ENCODE data around the gene KLHDC4. TPM values are rescaled to one million over a fixed set of nuclear protein-coding genes. Genes with fewer than 3 reads are reported as not detected.

The KLHDC4 gene
- total and polyA plus RNA-seq, 9 of the 15 experiments (the other 6 are each of a cell fraction or from before 2014, with no cell fraction given): 1.3 to 68.1 (median 32.8) TPM

DNA sequence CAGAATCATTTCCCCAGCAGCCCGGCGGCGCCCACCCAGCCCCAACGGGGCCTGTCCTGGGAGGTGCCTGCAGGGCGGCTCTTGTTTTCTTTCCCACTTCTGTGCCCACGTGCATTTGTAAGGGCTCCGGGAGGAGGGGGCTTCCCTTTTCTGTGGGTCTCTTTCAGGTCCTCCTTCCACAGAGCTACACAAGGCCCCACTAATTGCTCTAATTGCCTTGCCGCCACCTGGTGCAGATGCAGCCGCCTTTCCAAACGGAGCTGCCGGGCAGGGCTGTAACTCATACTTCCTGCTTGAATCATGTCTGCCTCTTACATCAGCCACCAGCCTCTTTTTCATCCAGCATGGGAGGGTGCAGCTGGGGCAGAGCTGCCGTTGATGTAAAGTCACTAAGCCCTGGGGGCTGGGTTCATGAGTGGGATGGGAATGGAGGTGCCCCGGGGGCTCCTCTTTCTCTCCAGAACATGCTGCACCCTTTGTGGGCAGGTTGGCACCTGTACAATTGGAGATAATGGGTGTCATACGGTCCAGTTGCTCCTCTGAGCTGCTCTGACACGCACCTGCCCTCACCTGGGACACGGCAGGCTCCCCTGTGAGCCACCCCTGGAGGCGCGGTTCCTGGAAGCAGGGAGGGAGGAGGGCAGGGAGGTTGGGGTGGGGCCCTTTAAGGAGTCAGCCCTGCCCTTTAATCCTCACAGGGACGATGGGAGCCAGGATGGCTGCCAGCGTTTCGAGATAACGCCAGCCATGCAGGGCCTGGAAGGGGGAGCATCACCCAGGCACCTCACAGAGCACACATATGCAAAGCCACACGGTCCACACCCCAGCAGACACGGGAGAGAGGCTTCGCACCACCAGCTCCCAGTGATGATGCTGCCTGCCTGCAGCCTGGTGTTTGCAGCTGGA lies 41.1 kb upstream of the KLHDC4 start (continued):
- TF ChIP-seq U2AF1 (optimal IDR thresholded peaks at IDR 0.05; ENCODE audit: low read depth, low read length): no peak
- TF ChIP-seq CCAR2 (IDR thresholded peaks at IDR 0.05; ENCODE audit: low read depth, low read length): no peak
- no peak for TF ChIP-seq DDX20 (tag; IDR thresholded peaks at IDR 0.05; ENCODE audit: low read depth)
- TF ChIP-seq ZNF23 (CRISPR knock-in tag; IDR thresholded peaks at IDR 0.05): no peak
- no peak for TF ChIP-seq ZNF436 (CRISPR knock-in tag; IDR thresholded peaks at IDR 0.05)
- peak; percentile 38; the same call in 1 of the 2 replicates for TF ChIP-seq JUN (IDR thresholded peaks at IDR 0.05; ENCODE audit: borderline replicate concordance, low read depth, low read length)
- TF ChIP-seq JUN (CRISPR knock-in tag; IDR thresholded peaks at IDR 0.05; ENCODE audit: borderline replicate concordance): 0 out of 2 replicates have a peak, but pooled peaks have one; percentile 30
- no peak for TF ChIP-seq CHCHD3 (CRISPR knock-in tag; IDR thresholded peaks at IDR 0.05)
- no peak for TF ChIP-seq NR2C1 (IDR thresholded peaks at IDR 0.05)
- TF ChIP-seq NR2C1 (tag; IDR thresholded peaks at IDR 0.05): peak; percentile 12; the same call in 1 of the 2 replicates
- TF ChIP-seq, protein P1, sequence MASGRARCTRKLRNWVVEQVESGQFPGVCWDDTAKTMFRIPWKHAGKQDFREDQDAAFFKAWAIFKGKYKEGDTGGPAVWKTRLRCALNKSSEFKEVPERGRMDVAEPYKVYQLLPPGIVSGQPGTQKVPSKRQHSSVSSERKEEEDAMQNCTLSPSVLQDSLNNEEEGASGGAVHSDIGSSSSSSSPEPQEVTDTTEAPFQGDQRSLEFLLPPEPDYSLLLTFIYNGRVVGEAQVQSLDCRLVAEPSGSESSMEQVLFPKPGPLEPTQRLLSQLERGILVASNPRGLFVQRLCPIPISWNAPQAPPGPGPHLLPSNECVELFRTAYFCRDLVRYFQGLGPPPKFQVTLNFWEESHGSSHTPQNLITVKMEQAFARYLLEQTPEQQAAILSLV (tag; IDR thresholded peaks at IDR 0.05): peak; percentile 48; the same call in 1 of the 2 replicates
- TF ChIP-seq, protein P2, sequence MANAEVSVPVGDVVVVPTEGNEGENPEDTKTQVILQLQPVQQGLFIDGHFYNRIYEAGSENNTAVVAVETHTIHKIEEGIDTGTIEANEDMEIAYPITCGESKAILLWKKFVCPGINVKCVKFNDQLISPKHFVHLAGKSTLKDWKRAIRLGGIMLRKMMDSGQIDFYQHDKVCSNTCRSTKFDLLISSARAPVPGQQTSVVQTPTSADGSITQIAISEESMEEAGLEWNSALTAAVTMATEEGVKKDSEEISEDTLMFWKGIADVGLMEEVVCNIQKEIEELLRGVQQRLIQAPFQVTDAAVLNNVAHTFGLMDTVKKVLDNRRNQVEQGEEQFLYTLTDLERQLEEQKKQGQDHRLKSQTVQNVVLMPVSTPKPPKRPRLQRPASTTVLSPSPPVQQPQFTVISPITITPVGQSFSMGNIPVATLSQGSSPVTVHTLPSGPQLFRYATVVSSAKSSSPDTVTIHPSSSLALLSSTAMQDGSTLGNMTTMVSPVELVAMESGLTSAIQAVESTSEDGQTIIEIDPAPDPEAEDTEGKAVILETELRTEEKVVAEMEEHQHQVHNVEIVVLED (CRISPR knock-in tag; IDR thresholded peaks at IDR 0.05): no peak; the same call in 1 of the 2 replicates
- peak; percentile 20 for TF ChIP-seq HNRNPLL (IDR thresholded peaks at IDR 0.05; ENCODE audit: low read depth, low read length, poor library complexity, severe bottlenecking)
- TF ChIP-seq EP400 (IDR thresholded peaks at IDR 0.05): peak; percentile 91
- TF ChIP-seq NR2F6 (CRISPR knock-in tag; IDR thresholded peaks at IDR 0.05): no peak
- peak; percentile 94 for TF ChIP-seq SRSF3 (IDR thresholded peaks at IDR 0.05; ENCODE audit: insufficient read depth, low read length)
- TF ChIP-seq ZNF143 (CRISPR knock-in tag; IDR thresholded peaks at IDR 0.05): no peak
- TF ChIP-seq IFI16 (CRISPR knock-in tag; IDR thresholded peaks at IDR 0.05): no peak
- no peak for TF ChIP-seq ZNF212 (CRISPR knock-in tag; IDR thresholded peaks at IDR 0.05)
- no peak for TF ChIP-seq PURB (CRISPR knock-in tag; IDR thresholded peaks at IDR 0.05; ENCODE audit: low read depth)
- TF ChIP-seq SMAD1 (IDR thresholded peaks at IDR 0.05; ENCODE audit: low read depth, low read length, partially characterized antibody): no peak
- no peak for TF ChIP-seq GABPB2 (CRISPR knock-in tag; conservative IDR thresholded peaks at IDR 0.05)
- TF ChIP-seq ETV1 (tag; conservative IDR thresholded peaks at IDR 0.05; ENCODE audit: low read depth): peak; percentile 92
- no peak for TF ChIP-seq SNIP1 (IDR thresholded peaks at IDR 0.05; ENCODE audit: low read depth)
- TF ChIP-seq NCOA2 (IDR thresholded peaks at IDR 0.05; ENCODE audit: partially characterized antibody in 2 of 2): no peak
- TF ChIP-seq ARHGAP35 (IDR thresholded peaks at IDR 0.05; ENCODE audit: partially characterized antibody): no peak
- peak; percentile 40 for TF ChIP-seq ZNF146 (CRISPR knock-in tag; IDR thresholded peaks at IDR 0.05; ENCODE audit: unreplicated experiment)
- TF ChIP-seq ADNP (tag; IDR thresholded peaks at IDR 0.05): no peak
- TF ChIP-seq SMC3 (conservative IDR thresholded peaks at IDR 0.05; ENCODE audit: insufficient read depth, low read depth, low read length): no peak
